H9 (cell line): Measurements from ENCODE around the gene TCFL5. TPM values are rescaled to one million over a fixed set of nuclear protein-coding genes. Genes with fewer than 3 reads are reported as not detected.
A peak's percentile ranks its signal among the peaks of the same experiment; 100 is the strongest.

Source experiments
- DNase-seq: peaks from one replicate; pipeline ENCODE4 v3.0.0-alpha.2; 2017
- H2AFZ ChIP-seq: one replicate; pipeline ENCODE4 v1.6.1; 2013; ENCODE audit warnings: mild to moderate bottlenecking, low read length, control low read depth, moderate library complexity
- H2AK5ac ChIP-seq: 2 replicates; pipeline ENCODE4 v1.6.1; 2013; ENCODE audit warnings: low read length, control low read depth, mixed read lengths; ENCODE audit not compliant: insufficient read length
- H2BK120ac ChIP-seq: one replicate; pipeline ENCODE4 v1.6.1; 2013; ENCODE audit warnings: low read depth, mild to moderate bottlenecking, low read length, control low read depth, inconsistent platforms; ENCODE audit not compliant: poor library complexity, severe bottlenecking
- H2BK12ac ChIP-seq: 2 replicates; pipeline ENCODE4 v1.6.1; 2013; ENCODE audit warnings: low read length, control low read depth, mixed read lengths, low read depth; ENCODE audit not compliant: insufficient read length
- H2BK15ac ChIP-seq: 2 replicates; pipeline ENCODE4 v1.6.1; 2013; ENCODE audit warnings: low read depth, low read length, control low read depth
- H2BK20ac ChIP-seq: one replicate; pipeline ENCODE4 v1.6.1; 2013; ENCODE audit warnings: low read depth, mild to moderate bottlenecking, low read length, control low read depth, inconsistent platforms; ENCODE audit not compliant: poor library complexity, severe bottlenecking
- H2BK5ac ChIP-seq: 2 replicates; pipeline ENCODE4 v1.6.1; 2013; ENCODE audit warnings: low read length, control low read depth, mixed read lengths; ENCODE audit not compliant: insufficient read length
- H3K14ac ChIP-seq: 2 replicates; pipeline ENCODE4 v1.6.1; 2013; ENCODE audit warnings: low read length, control low read depth; ENCODE audit not compliant: insufficient read depth
- H3K18ac ChIP-seq: 2 replicates; pipeline ENCODE4 v1.6.1; 2013; ENCODE audit warnings: low read depth, mild to moderate bottlenecking, mixed read lengths, low read length, control low read depth; ENCODE audit not compliant: insufficient read length
- H3K23ac ChIP-seq: 2 replicates; pipeline ENCODE4 v1.6.1; 2013; ENCODE audit warnings: low read length, control low read depth, mixed read lengths, low read depth; ENCODE audit not compliant: insufficient read length
- H3K23me2 ChIP-seq: 2 replicates; pipeline ENCODE4 v1.6.1; 2013; ENCODE audit warnings: low read depth, mild to moderate bottlenecking, mixed read lengths, low read length, control low read depth; ENCODE audit not compliant: insufficient read length, poor library complexity, severe bottlenecking
- H3K27ac ChIP-seq: 2 replicates; pipeline ENCODE4 v1.5.1; 2013; ENCODE audit warnings: low read length, control low read depth, mixed read lengths, low read depth; ENCODE audit not compliant: insufficient read length
- H3K27me3 ChIP-seq: 2 replicates; pipeline ENCODE4 v1.6.1; 2013; ENCODE audit warnings: low read length, control low read depth, inconsistent platforms; ENCODE audit not compliant: insufficient read depth
- H3K4ac ChIP-seq: 2 replicates; pipeline ENCODE4 v1.6.1; 2013; ENCODE audit warnings: low read depth, mild to moderate bottlenecking, control low read depth, inconsistent platforms, low read length, moderate library complexity
- H3K4me1 ChIP-seq: 2 replicates; pipeline ENCODE4 v1.6.1; 2013; ENCODE audit warnings: low read length, control low read depth, inconsistent platforms; ENCODE audit not compliant: insufficient read depth
- H3K4me2 ChIP-seq: 2 replicates; pipeline ENCODE4 v1.6.1; 2013; ENCODE audit warnings: low read length, control low read depth, mixed read lengths; ENCODE audit not compliant: insufficient read length, insufficient read depth
- H3K56ac ChIP-seq: 2 replicates; pipeline ENCODE4 v1.6.1; 2013; ENCODE audit warnings: low read depth, mild to moderate bottlenecking, mixed read lengths, low read length, control low read depth; ENCODE audit not compliant: insufficient read length
- H3K79me1 ChIP-seq: 2 replicates; pipeline ENCODE4 v1.6.1; 2013; ENCODE audit warnings: low read depth, mild to moderate bottlenecking, moderate library complexity, low read length, control low read depth, inconsistent platforms; ENCODE audit not compliant: insufficient read depth, poor library complexity, severe bottlenecking
- H3K79me2 ChIP-seq: 2 replicates; pipeline ENCODE4 v1.6.1; 2013; ENCODE audit warnings: low read length, control low read depth, inconsistent platforms; ENCODE audit not compliant: insufficient read depth
- H3K9ac ChIP-seq: 2 replicates; pipeline ENCODE4 v1.6.1; 2013; ENCODE audit warnings: low read length, control low read depth, mixed read lengths; ENCODE audit not compliant: insufficient read length; ENCODE audit errors: extremely low read depth
- H3K9me3 ChIP-seq: one replicate; pipeline ENCODE4 v1.6.1; 2013; ENCODE audit warnings: low read depth, low read length, inconsistent platforms; ENCODE audit not compliant: control insufficient read depth
- H3T11ph ChIP-seq: one replicate; pipeline ENCODE4 v1.6.1; 2013; ENCODE audit warnings: mild to moderate bottlenecking, low read length, control low read depth, inconsistent platforms
- H4K20me1 ChIP-seq: one replicate; pipeline ENCODE4 v1.6.1; 2013; ENCODE audit not compliant: control insufficient read depth, insufficient read length, insufficient read depth
- H4K5ac ChIP-seq: 2 replicates; pipeline ENCODE4 v1.6.1; 2013; ENCODE audit warnings: low read depth, mild to moderate bottlenecking, mixed read lengths, low read length, control low read depth; ENCODE audit not compliant: insufficient read length
- H4K8ac ChIP-seq: replicated peaks from 2 replicates; pipeline ENCODE4 v1.6.1; 2013; ENCODE audit warnings: low read length, control low read depth, mixed read lengths, low read depth; ENCODE audit not compliant: insufficient read length
- H4K91ac ChIP-seq: 2 replicates; pipeline ENCODE4 v1.6.1; 2013; ENCODE audit warnings: low read depth, mild to moderate bottlenecking, moderate library complexity, mixed read lengths, low read length, control low read depth; ENCODE audit not compliant: insufficient read length
- H3K27ac Mint-ChIP-seq, 3 experiments: 2 replicates in 2 of 3; 3 replicates in 1 of 3; pipeline ENCODE4 v1.8.0; 2020 to 2021; ENCODE audit warnings: mixed read lengths in 3 of 3, mild to moderate bottlenecking in 1 of 3, moderate library complexity in 1 of 3
- H3K27me3 Mint-ChIP-seq: 2 replicates; pipeline ENCODE4 v1.8.0; 2021; ENCODE audit warnings: low read depth, mild to moderate bottlenecking, moderate library complexity, mixed read lengths
- H3K36me3 Mint-ChIP-seq, 3 experiments: 2 replicates in 2 of 3; 3 replicates in 1 of 3; pipeline ENCODE4 v1.8.0; 2020 to 2021; ENCODE audit warnings: low read depth in 3 of 3, mixed read lengths in 3 of 3; ENCODE audit not compliant: insufficient read depth in 1 of 3
- H3K4me1 Mint-ChIP-seq, 2 experiments: 2 replicates each; pipeline ENCODE4 v1.8.0; 2020; ENCODE audit warnings: mixed read lengths in 2 of 2
- H3K4me3 Mint-ChIP-seq, 2 experiments: 2 replicates in 1 of 2; 3 replicates in 1 of 2; pipeline ENCODE4 v1.8.0; 2020 to 2021; ENCODE audit warnings: mild to moderate bottlenecking in 2 of 2, mixed read lengths in 2 of 2, moderate library complexity in 1 of 2
- H3K9me3 Mint-ChIP-seq, 2 experiments: 2 replicates in 1 of 2; 3 replicates in 1 of 2; pipeline ENCODE4 v1.8.0; 2020; ENCODE audit warnings: mild to moderate bottlenecking in 2 of 2, mixed read lengths in 2 of 2, moderate library complexity in 1 of 2
- CTCF ChIP-seq: fragments of 200-600 bp; sonication (generic); conservative IDR thresholded peaks from 3 replicates; pipeline ENCODE4 v1.8.0; 2021; ENCODE audit warnings: antibody characterized with exemption, mild to moderate bottlenecking
- WGBS: extraction: QIAGEN DNeasy Blood & Tissue Kit; methylation state at CpG from one replicate; pipeline ENCODE4 v1.1.7; 2013; ENCODE audit warnings: missing lambda C conversion rate, low lambda C conversion rate, mixed read lengths; ENCODE audit not compliant: insufficient read length; ENCODE audit errors: extremely low coverage; 5-methylcytosine and 5-hydroxymethylcytosine counted together
- total RNA-seq: library from RNA; stranded (reverse); gene quantifications from 2 replicates; pipeline ENCODE4 v1.2.1, GENCODE V29; 2021

The TCFL5 gene
- total RNA-seq, 1 experiment from 2014 or later = 16.4 TPM

DNA sequence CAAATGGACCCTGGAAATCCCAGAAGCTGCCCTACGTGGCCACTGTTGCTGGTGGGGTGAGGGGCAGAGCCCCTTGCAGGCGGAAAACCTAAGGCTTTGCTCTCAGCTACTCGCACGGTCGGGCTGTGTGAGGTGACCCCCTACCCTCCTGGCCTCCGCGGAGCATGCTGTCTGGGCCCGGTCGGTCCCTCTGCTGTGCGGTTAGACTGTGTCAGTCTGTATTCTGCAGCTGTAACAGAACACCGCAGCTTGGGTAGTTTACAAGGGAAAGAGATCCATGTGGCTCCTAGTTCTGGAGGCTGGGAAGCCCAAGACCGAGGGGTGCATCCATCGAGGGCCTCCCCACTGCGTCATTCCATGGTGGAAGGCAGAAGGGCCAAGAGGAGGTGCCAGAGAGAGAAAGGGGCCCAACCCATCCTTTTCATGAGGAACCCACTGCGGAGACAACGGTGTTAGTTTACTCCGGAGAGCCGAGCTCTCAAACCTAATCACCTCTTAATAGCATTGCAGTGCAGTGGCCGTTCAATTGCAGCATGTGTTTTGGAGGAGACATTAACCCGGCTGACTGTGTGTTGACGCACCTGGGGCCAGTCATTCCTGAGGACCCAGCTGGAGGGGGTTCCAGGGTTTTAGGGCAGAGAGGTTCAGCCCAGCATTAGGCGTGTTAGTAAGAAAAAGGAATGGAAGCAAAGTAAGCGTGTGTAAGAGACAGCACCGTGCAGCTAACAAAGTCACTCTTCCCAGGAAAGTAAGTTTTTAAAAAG is 26.5 kb downstream of the TCFL5 start:
- H2BK120ac ChIP-seq = no peak overlapping the region
- H4K5ac ChIP-seq = no peak overlapping the region
- no peak for DNase-seq
- no peaks in the 10 kb centered on the region for H3K79me1 ChIP-seq
- no peak overlapping the region for H3T11ph ChIP-seq
- no peak overlapping the region for H2AFZ ChIP-seq
- no peak overlapping the region for H3K23ac ChIP-seq
- no peak overlapping the region for H4K8ac ChIP-seq
- no peaks in the 10 kb centered on the region for H3K27me3 ChIP-seq
- H2BK20ac ChIP-seq = no peak overlapping the region
- no peak overlapping the region for H2AK5ac ChIP-seq
- H3K79me2 ChIP-seq = no peaks in the 10 kb centered on the region
- no peak overlapping the region for H3K27ac ChIP-seq
- no peak overlapping the region for H2BK5ac ChIP-seq
- H3K4ac ChIP-seq = no peak overlapping the region
- H3K14ac ChIP-seq = no peak overlapping the region
- peaks cover 2% of the 10 kb centered on the region; the same call in 1 of the 2 replicates for H3K4me1 ChIP-seq
- H3K18ac ChIP-seq = no peak overlapping the region
- Mint-ChIP-seq H3K4me3 (no peak overlapping the region), H3K4me1 (peaks cover 12 to 29% of the 10 kb centered on the region in 2 experiments), H3K27ac (peak overlapping the region in 2 of 3 experiments; percentile 11 to 57; a peak in 3 of 7 replicates), H3K36me3 (peaks cover 2 to 68% (median 49%) of the 10 kb centered on the region in 3 experiments; a peak in 5 of 7 replicates), H3K27me3 (no peaks in the 10 kb centered on the region), H3K9me3 (0 out of 5 replicates have a peak, but pooled peaks cover 0 to 3% of the 10 kb centered on the region in 2 experiments)
- no peak overlapping the region for H3K56ac ChIP-seq
- H4K20me1 ChIP-seq = no peaks in the 10 kb centered on the region
- H2BK15ac ChIP-seq = no peak overlapping the region
- H3K23me2 ChIP-seq = no peaks in the 10 kb centered on the region
- H3K4me2 ChIP-seq = no peak overlapping the region
- no peak overlapping the region for H3K9ac ChIP-seq
- H2BK12ac ChIP-seq = no peak overlapping the region
- no peak overlapping the region for H4K91ac ChIP-seq
- TF ChIP-seq CTCF = no peak
- WGBS = no CpG with 5 or more reads among the region's 24 CpGs
- H3K9me3 ChIP-seq = no peaks in the 10 kb centered on the region
